GM20000 (cell line): Measurements from ENCODE around the gene ENO1.

ENCODE experiments used
- DNase-seq: peaks from one replicate; pipeline ENCODE4 v3.0.0; 2012; ENCODE audit warnings: low spot score
- CTCF ChIP-seq: IDR thresholded peaks from 2 replicates; pipeline ENCODE4 v1.5.1; 2012; ENCODE audit warnings: mild to moderate bottlenecking, control low read depth; ENCODE audit errors: extremely low read depth, missing control alignments

ENO1 gene

GRCh38 chr1:8813016-8813763 is 65.3 kb downstream of the ENO1 start:
- TF ChIP-seq CTCF = no peak
- DNase-seq = no peak

GRCh38 chr1:8812081-8812480 is 66.4 kb downstream of the ENO1 start:
- no peak for DNase-seq
- no peak for TF ChIP-seq CTCF
